LNCaP clone FGC (cell line): Measurements from ENCODE around the gene FCHO1.
A peak's percentile ranks its signal among the peaks of the same experiment; 100 is the strongest.

Source experiments
- DNase-seq: peaks from one replicate; pipeline ENCODE4 v3.0.0-alpha.2; 2011; ENCODE audit warnings: low read depth
- H3K4me3 ChIP-seq: 2 replicates; pipeline ENCODE4 v1.5.1; 2011; ENCODE audit warnings: mild to moderate bottlenecking, low read depth, low read length, control low read depth
- CTCF ChIP-seq: IDR thresholded peaks from 2 replicates; pipeline ENCODE4 v1.5.1; 2012; ENCODE audit warnings: mild to moderate bottlenecking; ENCODE audit not compliant: control insufficient read depth, insufficient read depth; ENCODE audit errors: extremely low read depth

FCHO1 gene

GRCh38 chr19:17762505-17763229 lies 11.4 kb downstream of the FCHO1 start:
- no peak for TF ChIP-seq CTCF
- no peak for DNase-seq
- no peak overlapping the region for H3K4me3 ChIP-seq

- TF ChIP-seq CTCF: no peak
- H3K4me3 ChIP-seq: no peak overlapping the region
- no peak for DNase-seq
These were observed 13.1 kb downstream of the FCHO1 start for GRCh38 chr19:17764348-17764747.

GRCh38 chr19:17765069-17765618 lies 13.9 kb downstream of the FCHO1 start:
- TF ChIP-seq CTCF: no peak
- no peak for DNase-seq
- H3K4me3 ChIP-seq: no peak overlapping the region

GRCh38 chr19:17766543-17767131 lies 15.4 kb downstream of the FCHO1 start:
- DNase-seq: peak; percentile 61
- peak; percentile 80 for TF ChIP-seq CTCF
- peak overlapping the region; percentile 36 for H3K4me3 ChIP-seq

- no peak overlapping the region for H3K4me3 ChIP-seq
- TF ChIP-seq CTCF: no peak
- DNase-seq: no peak
These were observed 16.3 kb downstream of the FCHO1 start for GRCh38 chr19:17767559-17767958.

- no peak overlapping the region for H3K4me3 ChIP-seq
- no peak for DNase-seq
- TF ChIP-seq CTCF: no peak
These were observed 19.3 kb downstream of the FCHO1 start for GRCh38 chr19:17770613-17771012.
